ENCODE results near the gene SLC37A1.

DNA sequence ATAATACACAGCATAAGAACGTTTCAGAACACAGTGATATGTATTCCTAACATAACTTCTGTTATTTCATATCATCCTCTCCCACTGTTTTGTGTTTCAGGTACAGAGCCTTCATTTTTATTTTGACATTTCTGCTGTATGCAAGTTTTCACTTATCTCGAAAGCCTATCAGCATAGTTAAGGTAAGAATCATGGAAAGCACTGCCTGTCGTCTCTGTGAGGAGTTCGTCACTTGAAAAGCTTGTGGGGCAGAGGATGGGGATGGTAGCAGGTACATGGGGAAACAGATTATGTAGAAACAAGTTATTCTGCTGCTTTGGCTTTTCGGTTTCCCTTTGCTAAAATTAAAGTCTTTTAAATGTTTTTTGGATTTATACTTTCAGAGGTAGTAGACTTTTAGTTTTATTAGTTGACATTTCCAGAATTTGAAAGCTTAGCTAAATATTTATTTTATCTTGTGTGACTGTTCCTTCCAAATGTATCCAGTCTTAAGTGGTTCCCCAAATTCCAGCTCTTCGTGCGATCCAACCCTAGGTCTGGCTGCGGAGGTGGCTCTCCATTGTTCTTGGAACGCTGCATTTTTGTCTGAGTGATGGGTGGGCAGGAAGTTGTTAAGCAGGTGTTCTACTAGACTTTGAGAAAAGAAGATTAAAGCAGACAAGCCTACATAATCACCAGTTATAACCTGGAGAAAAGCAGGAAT lies 12.2 kb downstream of the SLC37A1 start:
- no peak for TF ChIP-seq ZNF274 (CRISPR knock-in tag; IDR thresholded peaks at IDR 0.05)
- TF ChIP-seq TAF1 (CRISPR knock-in tag; IDR thresholded peaks at IDR 0.05): no peak
- no peak for TF ChIP-seq NCOA1 (CRISPR knock-in tag; IDR thresholded peaks at IDR 0.05)
- TF ChIP-seq MYC (CRISPR knock-in tag; IDR thresholded peaks at IDR 0.05; ENCODE audit: borderline replicate concordance): no peak
- TF ChIP-seq, protein P1, sequence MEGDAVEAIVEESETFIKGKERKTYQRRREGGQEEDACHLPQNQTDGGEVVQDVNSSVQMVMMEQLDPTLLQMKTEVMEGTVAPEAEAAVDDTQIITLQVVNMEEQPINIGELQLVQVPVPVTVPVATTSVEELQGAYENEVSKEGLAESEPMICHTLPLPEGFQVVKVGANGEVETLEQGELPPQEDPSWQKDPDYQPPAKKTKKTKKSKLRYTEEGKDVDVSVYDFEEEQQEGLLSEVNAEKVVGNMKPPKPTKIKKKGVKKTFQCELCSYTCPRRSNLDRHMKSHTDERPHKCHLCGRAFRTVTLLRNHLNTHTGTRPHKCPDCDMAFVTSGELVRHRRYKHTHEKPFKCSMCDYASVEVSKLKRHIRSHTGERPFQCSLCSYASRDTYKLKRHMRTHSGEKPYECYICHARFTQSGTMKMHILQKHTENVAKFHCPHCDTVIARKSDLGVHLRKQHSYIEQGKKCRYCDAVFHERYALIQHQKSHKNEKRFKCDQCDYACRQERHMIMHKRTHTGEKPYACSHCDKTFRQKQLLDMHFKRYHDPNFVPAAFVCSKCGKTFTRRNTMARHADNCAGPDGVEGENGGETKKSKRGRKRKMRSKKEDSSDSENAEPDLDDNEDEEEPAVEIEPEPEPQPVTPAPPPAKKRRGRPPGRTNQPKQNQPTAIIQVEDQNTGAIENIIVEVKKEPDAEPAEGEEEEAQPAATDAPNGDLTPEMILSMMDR (CRISPR knock-in tag; IDR thresholded peaks at IDR 0.05): no peak
- no peak for TF ChIP-seq TBP (CRISPR knock-in tag; IDR thresholded peaks at IDR 0.05)
- no peak for TF ChIP-seq SIN3A (IDR thresholded peaks at IDR 0.05; ENCODE audit: borderline replicate concordance, low read depth, low read length)
- TF ChIP-seq GATAD2A (CRISPR knock-in tag; IDR thresholded peaks at IDR 0.05): no peak
- TF ChIP-seq GTF2F1 (IDR thresholded peaks at IDR 0.05; ENCODE audit: low read length): no peak
- TF ChIP-seq BCL6 (CRISPR knock-in tag; IDR thresholded peaks at IDR 0.05): no peak
- TF ChIP-seq POLR2A (IDR thresholded peaks at IDR 0.05; ENCODE audit: insufficient read depth in 1 of 2, low read depth in 2 of 2, low read length in 2 of 2): no peak
- TF ChIP-seq NRL (CRISPR knock-in tag; IDR thresholded peaks at IDR 0.05; ENCODE audit: borderline replicate concordance): no peak

All from HepG2 (cell line).